ENCODE data around the gene RANBP17.

- TF ChIP-seq, protein P1, sequence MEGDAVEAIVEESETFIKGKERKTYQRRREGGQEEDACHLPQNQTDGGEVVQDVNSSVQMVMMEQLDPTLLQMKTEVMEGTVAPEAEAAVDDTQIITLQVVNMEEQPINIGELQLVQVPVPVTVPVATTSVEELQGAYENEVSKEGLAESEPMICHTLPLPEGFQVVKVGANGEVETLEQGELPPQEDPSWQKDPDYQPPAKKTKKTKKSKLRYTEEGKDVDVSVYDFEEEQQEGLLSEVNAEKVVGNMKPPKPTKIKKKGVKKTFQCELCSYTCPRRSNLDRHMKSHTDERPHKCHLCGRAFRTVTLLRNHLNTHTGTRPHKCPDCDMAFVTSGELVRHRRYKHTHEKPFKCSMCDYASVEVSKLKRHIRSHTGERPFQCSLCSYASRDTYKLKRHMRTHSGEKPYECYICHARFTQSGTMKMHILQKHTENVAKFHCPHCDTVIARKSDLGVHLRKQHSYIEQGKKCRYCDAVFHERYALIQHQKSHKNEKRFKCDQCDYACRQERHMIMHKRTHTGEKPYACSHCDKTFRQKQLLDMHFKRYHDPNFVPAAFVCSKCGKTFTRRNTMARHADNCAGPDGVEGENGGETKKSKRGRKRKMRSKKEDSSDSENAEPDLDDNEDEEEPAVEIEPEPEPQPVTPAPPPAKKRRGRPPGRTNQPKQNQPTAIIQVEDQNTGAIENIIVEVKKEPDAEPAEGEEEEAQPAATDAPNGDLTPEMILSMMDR (conservative IDR thresholded peaks at IDR 0.05) = no peak
- TF ChIP-seq EZH2 (IDR thresholded peaks at IDR 0.05; ENCODE audit: low read depth) = no peak
These were observed 18.3 kb downstream of the RANBP17 start for GRCh38 chr5:170880084-170880483.

Measured in PC-9 (cell line).